OCI-LY7 (cell line): ENCODE measurements around the gene CDCA5. TPM values are rescaled to one million over a fixed set of nuclear protein-coding genes. Genes with fewer than 3 reads are reported as not detected.

Experiments
- BruUV-seq: library from RNA; stranded (reverse); fragments of 400-500 nt; replicated peaks from 2 replicates; lab custom pipeline; 2021; lab: Mats Ljungman, UMichigan
- CTCF ChIA-PET: fragments of 300-600 bp; sonication (Branson Sonifier 250); formaldehyde crosslinking; loops from one replicate; lab custom pipeline; 2022; ENCODE audit warnings: antibody characterized with exemption; ENCODE audit not compliant: unreplicated experiment; lab: Charles Lee
- POLR2A ChIA-PET: fragments of 300-600 bp; sonication (Branson Sonifier 250); formaldehyde crosslinking; loops from one replicate; lab custom pipeline; 2022; ENCODE audit warnings: antibody characterized with exemption; lab: Charles Lee
- DNase-seq: peaks from one replicate; pipeline ENCODE4 v3.0.0-alpha.2; 2015; ENCODE audit warnings: low spot score
- H2AFZ ChIP-seq: fragments of 200-600 bp; sonication (generic), shearing (Covaris generic); 2 replicates; pipeline ENCODE4 v1.6.1; 2014; ENCODE audit warnings: mild to moderate bottlenecking, antibody characterized with exemption, low read length, moderate library complexity
- H3K27ac ChIP-seq: fragments of 200-600 bp; sonication (generic); 2 replicates; pipeline ENCODE4 v1.5.1; 2014; ENCODE audit warnings: mixed run types, low read depth, mild to moderate bottlenecking, moderate library complexity, low read length, inconsistent platforms; ENCODE audit not compliant: poor library complexity, severe bottlenecking
- H3K36me3 ChIP-seq: fragments of 200-600 bp; sonication (generic); 2 replicates; pipeline ENCODE4 v1.6.1; 2014; ENCODE audit warnings: mild to moderate bottlenecking, antibody characterized with exemption, low read length, moderate library complexity, mixed read lengths; ENCODE audit not compliant: insufficient read depth
- H3K4me1 ChIP-seq: fragments of 200-600 bp; sonication (generic); 2 replicates; pipeline ENCODE4 v1.5.1; 2014; ENCODE audit warnings: mild to moderate bottlenecking, low read length; ENCODE audit not compliant: insufficient read depth, poor library complexity, severe bottlenecking
- H3K4me2 ChIP-seq: fragments of 200-600 bp; sonication (generic); 2 replicates; pipeline ENCODE4 v1.6.1; 2014; ENCODE audit warnings: mild to moderate bottlenecking, low read length
- H3K4me3 ChIP-seq: fragments of 200-600 bp; sonication (generic); 2 replicates; pipeline ENCODE4 v1.5.1; 2014; ENCODE audit warnings: mild to moderate bottlenecking, low read depth, low read length; ENCODE audit not compliant: poor library complexity, severe bottlenecking
- H3K79me2 ChIP-seq: fragments of 200-600 bp; sonication (generic); 2 replicates; pipeline ENCODE4 v1.6.1; 2016; ENCODE audit warnings: low read depth, mild to moderate bottlenecking, low read length, moderate library complexity, mixed read lengths; ENCODE audit not compliant: insufficient read depth
- H3K9me2 ChIP-seq: fragments of 200-600 bp; sonication (generic); 2 replicates; pipeline ENCODE4 v1.6.1; 2016; ENCODE audit warnings: mild to moderate bottlenecking, low read length, mixed read lengths; ENCODE audit not compliant: insufficient read depth
- H3K9me3 ChIP-seq: fragments of 200-600 bp; sonication (generic); 2 replicates; pipeline ENCODE4 v1.6.1; 2014; ENCODE audit warnings: mild to moderate bottlenecking, mixed run types, low read length, mixed read lengths
- H4K20me1 ChIP-seq: fragments of 200-600 bp; sonication (generic); 2 replicates; pipeline ENCODE4 v1.6.1; 2014; ENCODE audit warnings: mild to moderate bottlenecking, antibody characterized with exemption, low read length, moderate library complexity, mixed read lengths; ENCODE audit not compliant: insufficient read depth
- EZH2phosphoT487 ChIP-seq: fragments of 200-600 bp; sonication (generic); IDR thresholded peaks from 2 replicates; pipeline ENCODE4 v1.6.1; 2018; ENCODE audit warnings: low read depth, borderline replicate concordance, mild to moderate bottlenecking, mixed run types, antibody characterized with exemption, low read length, moderate library complexity, mixed read lengths
- intact Hi-C: fragments of 100-400 bp; cut with micrococcal nuclease; formaldehyde crosslinking; loops from one replicate; pipeline ENCODE4 v1.10.0; 2022; ENCODE audit not compliant: unreplicated experiment
- total RNA-seq, 2 experiments: library from RNA; depleted of rRNA in 1 of 2; stranded (reverse); fragments of >200 nt in 1 of 2; shearing (Covaris generic) in 1 of 2; gene quantifications; 2 replicates each; pipeline ENCODE4 v1.2.3, GENCODE V29; 2014 to 2022
- TF ChIP-seq, protein P1 (sequence below): fragments of 200-600 bp; sonication (generic); conservative IDR thresholded peaks from 2 replicates; pipeline ENCODE4 v1.5.1; 2014; ENCODE audit warnings: mild to moderate bottlenecking, antibody characterized with exemption, low read length, moderate library complexity, mixed read lengths

The CDCA5 gene
- total RNA-seq, 2 experiments from 2014 or later: 135 to 151 TPM

- Histone ChIP-seq H3K9me2 (no peaks in the 10 kb centered on the region), H3K4me1 (peaks cover 23% of the 10 kb centered on the region), H4K20me1 (no peaks in the 10 kb centered on the region), H3K4me2 (no peak overlapping the region), H3K4me3 (no peak overlapping the region), H3K9me3 (no peaks in the 10 kb centered on the region), H3K79me2 (no peaks in the 10 kb centered on the region), H2AFZ (no peak overlapping the region), H3K36me3 (no peaks in the 10 kb centered on the region), H3K27ac (no peak overlapping the region)
- no peak for TF ChIP-seq EZH2phosphoT487
- TF ChIP-seq, protein P1, sequence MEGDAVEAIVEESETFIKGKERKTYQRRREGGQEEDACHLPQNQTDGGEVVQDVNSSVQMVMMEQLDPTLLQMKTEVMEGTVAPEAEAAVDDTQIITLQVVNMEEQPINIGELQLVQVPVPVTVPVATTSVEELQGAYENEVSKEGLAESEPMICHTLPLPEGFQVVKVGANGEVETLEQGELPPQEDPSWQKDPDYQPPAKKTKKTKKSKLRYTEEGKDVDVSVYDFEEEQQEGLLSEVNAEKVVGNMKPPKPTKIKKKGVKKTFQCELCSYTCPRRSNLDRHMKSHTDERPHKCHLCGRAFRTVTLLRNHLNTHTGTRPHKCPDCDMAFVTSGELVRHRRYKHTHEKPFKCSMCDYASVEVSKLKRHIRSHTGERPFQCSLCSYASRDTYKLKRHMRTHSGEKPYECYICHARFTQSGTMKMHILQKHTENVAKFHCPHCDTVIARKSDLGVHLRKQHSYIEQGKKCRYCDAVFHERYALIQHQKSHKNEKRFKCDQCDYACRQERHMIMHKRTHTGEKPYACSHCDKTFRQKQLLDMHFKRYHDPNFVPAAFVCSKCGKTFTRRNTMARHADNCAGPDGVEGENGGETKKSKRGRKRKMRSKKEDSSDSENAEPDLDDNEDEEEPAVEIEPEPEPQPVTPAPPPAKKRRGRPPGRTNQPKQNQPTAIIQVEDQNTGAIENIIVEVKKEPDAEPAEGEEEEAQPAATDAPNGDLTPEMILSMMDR: no peak
- CTCF ChIA-PET: no interaction called here
- intact Hi-C loops: no loop called here
- POLR2A ChIA-PET: no interaction called here
- DNase-seq: no peak
- no TSS peak for BruUV-seq
Observed at GRCh38 chr11:65067446-65067845, 16.4 kb downstream of the CDCA5 start.

DNA sequence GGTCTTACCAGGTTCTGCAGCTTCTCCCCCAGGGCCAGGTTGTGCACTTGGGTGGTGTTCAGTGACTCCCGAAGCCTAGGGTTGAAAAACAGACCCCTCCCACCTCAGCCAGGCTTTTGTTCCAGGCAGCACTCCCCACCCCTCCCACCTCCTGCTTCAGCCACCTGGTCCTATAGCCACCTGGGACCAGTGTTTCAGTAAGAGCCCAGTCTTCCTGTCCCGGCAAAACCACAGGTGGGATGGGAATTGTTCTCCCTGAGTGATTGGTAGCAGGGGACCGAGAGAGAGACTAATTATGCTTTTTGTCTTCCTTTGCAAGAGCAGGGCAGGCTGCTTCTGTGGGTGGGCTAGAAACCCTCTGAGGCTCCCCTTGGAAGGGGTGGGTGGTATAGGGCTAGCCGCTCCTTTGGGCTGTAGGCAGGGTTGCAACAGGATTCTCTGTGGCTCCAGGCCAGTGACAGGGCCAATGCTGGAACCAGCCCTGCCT, 17.0 kb downstream of the CDCA5 start:
- TF ChIP-seq EZH2phosphoT487: no peak
- TF ChIP-seq, protein P1: no peak
- POLR2A ChIA-PET: no interaction called here
- Histone ChIP-seq H2AFZ (no peak overlapping the region), H3K27ac (no peak overlapping the region), H4K20me1 (no peaks in the 10 kb centered on the region), H3K4me2 (peak overlapping the region; percentile 33; the same call in 1 of the 2 replicates), H3K4me1 (peaks cover 17% of the 10 kb centered on the region), H3K36me3 (no peaks in the 10 kb centered on the region), H3K9me3 (no peaks in the 10 kb centered on the region), H3K9me2 (no peaks in the 10 kb centered on the region), H3K79me2 (no peaks in the 10 kb centered on the region), H3K4me3 (no peak overlapping the region)
- intact Hi-C loops: no loop called here
- peak; percentile 20 for DNase-seq
- no TSS peak for BruUV-seq
- CTCF ChIA-PET: no interaction called here

GRCh38 chr11:65066315-65066714, 17.5 kb downstream of the CDCA5 start:
- Histone ChIP-seq H3K4me2 (0 out of 2 replicates have a peak overlapping the region, but pooled peaks have one; percentile 33), H3K27ac (no peak overlapping the region), H3K9me3 (no peaks in the 10 kb centered on the region), H3K4me1 (peaks cover 14% of the 10 kb centered on the region), H3K36me3 (no peaks in the 10 kb centered on the region), H3K9me2 (no peaks in the 10 kb centered on the region), H4K20me1 (no peaks in the 10 kb centered on the region), H2AFZ (no peak overlapping the region), H3K79me2 (no peaks in the 10 kb centered on the region), H3K4me3 (no peak overlapping the region)
- CTCF ChIA-PET: no interaction called here
- POLR2A ChIA-PET: interaction anchor here (0.7 kb wide), 1 partner anchor 49 kb away, joined by 4 read pairs; no protein-coding TSS in a partner anchor
- BruUV-seq: no TSS peak
- TF ChIP-seq, protein P1: no peak
- TF ChIP-seq EZH2phosphoT487: no peak
- no peak for DNase-seq
- intact Hi-C loops: no loop called here
